ENCODE measurements around the gene PLEKHG4B. TPM values are rescaled to one million over a fixed set of nuclear protein-coding genes. Genes with fewer than 3 reads are reported as not detected.

The PLEKHG4B gene
- total and polyA plus RNA-seq, 2 of the 4 experiments (the other 2 are of a cell fraction), result 1.1 TPM

- CTCF ChIA-PET, result no interaction called here
- Histone ChIP-seq H4K5ac (ENCODE audit: low read depth, low read length) (no peak overlapping the region), H2BK5ac (ENCODE audit: low read depth, low read length, poor library complexity, severe bottlenecking) (no peak overlapping the region), H3K23ac (ENCODE audit: low read depth, low read length) (no peak overlapping the region), H3K4me2 (ENCODE audit: low read depth, low read length) (no peak overlapping the region), H3K9me1 (ENCODE audit: insufficient read depth, low read length) (no peaks in the 10 kb centered on the region), H4K20me1 (ENCODE audit: insufficient read depth, low read length) (no peaks in the 10 kb centered on the region), H3K27ac (ENCODE audit: insufficient read depth, low read length) (no peak overlapping the region), H4K8ac (ENCODE audit: low read depth in 2 of 2, low read length in 2 of 2) (no peak overlapping the region), H3K14ac (replicated peaks; ENCODE audit: low read depth, low read length) (no peak overlapping the region), H2BK15ac (ENCODE audit: low read depth, low read length) (no peak overlapping the region), H2BK20ac (ENCODE audit: low read depth, low read length) (no peak overlapping the region), H3K79me1 (ENCODE audit: low read depth in 1 of 2, low read length in 2 of 2) (no peaks in the 10 kb centered on the region), H3K36me3 (ENCODE audit: control insufficient read depth, insufficient read depth, low read length) (no peaks in the 10 kb centered on the region), H2AFZ (replicated peaks; ENCODE audit: low read length, poor library complexity) (no peak overlapping the region), H2AK9ac (replicated peaks; ENCODE audit: low read depth, low read length, poor library complexity) (no peak overlapping the region), H3K4me3 (ENCODE audit: insufficient read depth, low read depth, low read length) (no peak overlapping the region), H3K9me3 (ENCODE audit: control insufficient read depth, insufficient read depth, low read length) (no peaks in the 10 kb centered on the region), H3K18ac (ENCODE audit: low read depth, low read length) (no peak overlapping the region), H2BK120ac (ENCODE audit: low read depth, low read length) (no peak overlapping the region), H3K4ac (ENCODE audit: low read depth, low read length) (no peak overlapping the region), H3K4me1 (ENCODE audit: control insufficient read depth, insufficient read depth, low read length) (no peaks in the 10 kb centered on the region), H4K91ac (ENCODE audit: insufficient read depth, low read depth, low read length) (no peak overlapping the region), H3K56ac (ENCODE audit: extremely low read depth, insufficient read depth, low read length) (no peak overlapping the region), H2AK5ac (ENCODE audit: low read depth, low read length) (no peak overlapping the region), H3K27me3 (ENCODE audit: control insufficient read depth, insufficient read depth, low read length) (peaks cover 30% of the 10 kb centered on the region), H3K9ac (ENCODE audit: low read depth, low read length) (no peak overlapping the region)
- POLR2A ChIA-PET (ENCODE audit: unreplicated experiment), result no interaction called here
- DNase-seq (peak; percentile 4), ATAC-seq (ENCODE audit: low read depth) (peak; percentile 76)
- no peak for TF ChIP-seq RCOR1 (IDR thresholded peaks at IDR 0.05; ENCODE audit: insufficient replicate concordance, low read length)
- TF ChIP-seq SMC3 (IDR thresholded peaks at IDR 0.05; ENCODE audit: low read depth, low read length), result peak; percentile 37; the same call in 1 of the 2 replicates
- TF ChIP-seq ELK1 (IDR thresholded peaks at IDR 0.05; ENCODE audit: borderline replicate concordance, low read depth, low read length), result no peak
- TF ChIP-seq CHD1 (IDR thresholded peaks at IDR 0.05; ENCODE audit: low read depth, low read length), result no peak
- TF ChIP-seq MXI1 (IDR thresholded peaks at IDR 0.05; ENCODE audit: borderline replicate concordance, low read depth, low read length), result no peak
- TF ChIP-seq CTCF (conservative IDR thresholded peaks at IDR 0.05; ENCODE audit: low read depth, low read length), result peak; percentile 46
- TF ChIP-seq CEBPB (IDR thresholded peaks at IDR 0.05; ENCODE audit: low read depth, low read length), result no peak
- peak; percentile 56 for TF ChIP-seq RAD21 (IDR thresholded peaks at IDR 0.05; ENCODE audit: low read length)
- TF ChIP-seq MAZ (IDR thresholded peaks at IDR 0.05; ENCODE audit: borderline replicate concordance, low read depth, low read length), result no peak
- no TSS peak for BruUV-seq (replicated peaks)
- in situ Hi-C loops (cut with MboI; ENCODE audit: low sequenced_read_pairs), result no loop called here
- dilution Hi-C loops (cut with HindIII; ENCODE audit: low sequenced_read_pairs, unreplicated experiment), result no loop called here
- intact Hi-C loops (cut with micrococcal nuclease), result no loop called here
- WGBS, 2 experiments (ENCODE audit: extremely low coverage in 2 of 2, insufficient read length in 1 of 2), result no CpG with 5 or more reads among the region's 6 CpGs
Measured at GRCh38 chr5:42250-42649, 49.7 kb upstream of the PLEKHG4B start.

Measured in IMR-90 (cell line).